HEK293 (cell line): ENCODE data around the gene FGF19.
"Not testable (repeated sequence)": the region's sequence is repeated elsewhere in the genome, so short reads cannot be mapped to it uniquely, and the experiment has no call there.

Source experiments
- CTCF ChIA-PET: fragments of 350-600 bp; formaldehyde crosslinking; extraction: SDS; loops from one replicate; lab custom pipeline; 2021; ENCODE audit warnings: antibody characterized with exemption; lab: Yijun Ruan, JAX
- POLR2A ChIA-PET: fragments of 300-600 bp; formaldehyde crosslinking; extraction: SDS; loops from one replicate; lab custom pipeline; 2020; ENCODE audit warnings: antibody characterized with exemption, inconsistent platforms; lab: Yijun Ruan, JAX
- H3K27ac ChIP-seq: fragments of 200-500 bp; sonication (Bioruptor generic); 2 replicates; pipeline ENCODE4 v1.5.1; 2014; ENCODE audit warnings: low read depth, low read length, control low read depth, inconsistent platforms; ENCODE audit errors: extremely low read depth
- H3K36me3 ChIP-seq, 2 experiments: fragments of 200-500 bp in 1 of 2; sonication (Bioruptor generic) in 1 of 2; 1 replicate in 1 of 2; 2 replicates in 1 of 2; pipeline ENCODE4 v1.5.1; 2014 to 2017; ENCODE audit warnings: inconsistent platforms in 2 of 2, low read length in 2 of 2; ENCODE audit not compliant: control insufficient read depth in 2 of 2, insufficient read depth in 1 of 2
- H3K4me1 ChIP-seq: fragments of 200-500 bp; sonication (Bioruptor generic); 2 replicates; pipeline ENCODE4 v1.5.1; 2014; ENCODE audit warnings: mild to moderate bottlenecking, low read length, inconsistent platforms; ENCODE audit not compliant: control insufficient read depth, insufficient read depth
- H3K4me3 ChIP-seq: 2 replicates; pipeline ENCODE4 v1.5.1; 2011; ENCODE audit warnings: low read depth, mild to moderate bottlenecking, control low read depth, low read length, moderate library complexity
- H3K9me3 ChIP-seq: fragments of 200-500 bp; sonication (Bioruptor generic); 2 replicates; pipeline ENCODE4 v1.5.1; 2014; ENCODE audit warnings: low read depth, low read length, inconsistent platforms; ENCODE audit not compliant: control insufficient read depth, insufficient read depth
- BCL11A ChIP-seq: fragments of 450-650 bp; formaldehyde crosslinking; IDR thresholded peaks from 2 replicates; pipeline ENCODE4 v1.5.1; 2016; ENCODE audit warnings: low read depth, missing biosample characterization, missing genetic modification characterization
- FEZF1 ChIP-seq: fragments of 450-650 bp; formaldehyde crosslinking; IDR thresholded peaks from 2 replicates; pipeline ENCODE4 v1.5.1; 2016; ENCODE audit warnings: missing biosample characterization, missing genetic modification characterization
- GLIS1 ChIP-seq: fragments of 450-650 bp; formaldehyde crosslinking; IDR thresholded peaks from 2 replicates; pipeline ENCODE4 v1.5.1; 2016; ENCODE audit warnings: missing biosample characterization, missing genetic modification characterization
- KLF1 ChIP-seq: fragments of 450-650 bp; formaldehyde crosslinking; IDR thresholded peaks from 2 replicates; pipeline ENCODE4 v1.5.1; 2016; ENCODE audit warnings: missing biosample characterization, missing genetic modification characterization
- KLF17 ChIP-seq: fragments of 450-650 bp; formaldehyde crosslinking; IDR thresholded peaks from 2 replicates; pipeline ENCODE4 v1.5.1; 2016; ENCODE audit warnings: missing biosample characterization, missing genetic modification characterization
- KLF9 ChIP-seq: fragments of 450-650 bp; formaldehyde crosslinking; IDR thresholded peaks from 2 replicates; pipeline ENCODE4 v1.5.1; 2016; ENCODE audit warnings: missing biosample characterization, missing genetic modification characterization, low read depth
- MZF1 ChIP-seq: fragments of 450-650 bp; formaldehyde crosslinking; IDR thresholded peaks from 2 replicates; pipeline ENCODE4 v1.5.1; 2017; ENCODE audit warnings: missing biosample characterization, missing genetic modification characterization, borderline replicate concordance
- PRDM1 ChIP-seq: fragments of 450-650 bp; formaldehyde crosslinking; IDR thresholded peaks from 2 replicates; pipeline ENCODE4; 2016; ENCODE audit warnings: missing biosample characterization, missing genetic modification characterization
- TRIM28 ChIP-seq: IDR thresholded peaks from 2 replicates; pipeline ENCODE4 v1.6.1; 2011; ENCODE audit warnings: low read length, control low read depth, borderline replicate concordance
- WT1 ChIP-seq: fragments of 450-650 bp; formaldehyde crosslinking; IDR thresholded peaks from 2 replicates; pipeline ENCODE4 v1.5.1; 2016; ENCODE audit warnings: missing biosample characterization, missing genetic modification characterization
- ZBTB10 ChIP-seq: fragments of 450-650 bp; formaldehyde crosslinking; IDR thresholded peaks from 2 replicates; pipeline ENCODE4 v1.5.1; 2016; ENCODE audit warnings: missing biosample characterization, missing genetic modification characterization
- ZBTB48 ChIP-seq: fragments of 450-650 bp; formaldehyde crosslinking; IDR thresholded peaks from 2 replicates; pipeline ENCODE4 v1.5.1; 2016; ENCODE audit warnings: missing biosample characterization, missing genetic modification characterization
- ZIC2 ChIP-seq: fragments of 450-650 bp; formaldehyde crosslinking; IDR thresholded peaks from 2 replicates; pipeline ENCODE4 v1.5.1; 2016; ENCODE audit warnings: missing biosample characterization, missing genetic modification characterization
- ZNF155 ChIP-seq: fragments of 450-650 bp; formaldehyde crosslinking; IDR thresholded peaks from 2 replicates; pipeline ENCODE4 v1.5.1; 2016; ENCODE audit warnings: missing biosample characterization, missing genetic modification characterization
- ZNF175 ChIP-seq: fragments of 450-650 bp; formaldehyde crosslinking; IDR thresholded peaks from 2 replicates; pipeline ENCODE4 v1.5.1; 2016; ENCODE audit warnings: missing biosample characterization, missing genetic modification characterization
- ZNF239 ChIP-seq: fragments of 450-650 bp; formaldehyde crosslinking; IDR thresholded peaks from 2 replicates; pipeline ENCODE4 v1.5.1; 2016; ENCODE audit warnings: missing biosample characterization, missing genetic modification characterization
- ZNF398 ChIP-seq: fragments of 450-650 bp; formaldehyde crosslinking; IDR thresholded peaks from 2 replicates; pipeline ENCODE4 v1.5.1; 2017; ENCODE audit warnings: missing biosample characterization, missing genetic modification characterization
- ZNF426 ChIP-seq: fragments of 450-650 bp; formaldehyde crosslinking; IDR thresholded peaks from 2 replicates; pipeline ENCODE4 v1.5.1; 2017; ENCODE audit warnings: missing biosample characterization, missing genetic modification characterization, mild to moderate bottlenecking, inconsistent platforms, moderate library complexity
- ZNF571 ChIP-seq: fragments of 450-650 bp; formaldehyde crosslinking; IDR thresholded peaks from 2 replicates; pipeline ENCODE4 v1.5.0; 2017; ENCODE audit warnings: missing biosample characterization, missing genetic modification characterization
- ZNF610 ChIP-seq: fragments of 450-650 bp; formaldehyde crosslinking; IDR thresholded peaks from 2 replicates; pipeline ENCODE4 v1.5.1; 2016; ENCODE audit warnings: missing biosample characterization, missing genetic modification characterization, borderline replicate concordance
- ZNF629 ChIP-seq: fragments of 450-650 bp; formaldehyde crosslinking; IDR thresholded peaks from 2 replicates; pipeline ENCODE4 v1.5.1; 2017; ENCODE audit warnings: missing biosample characterization, missing genetic modification characterization
- ZSCAN16 ChIP-seq: fragments of 450-650 bp; formaldehyde crosslinking; IDR thresholded peaks from 2 replicates; pipeline ENCODE4 v1.5.1; 2016; ENCODE audit warnings: missing biosample characterization, missing genetic modification characterization
- ZSCAN23 ChIP-seq: fragments of 450-650 bp; formaldehyde crosslinking; IDR thresholded peaks from 2 replicates; pipeline ENCODE4 v1.5.1; 2016; ENCODE audit warnings: missing biosample characterization, missing genetic modification characterization
- ZXDB ChIP-seq: fragments of 450-650 bp; formaldehyde crosslinking; IDR thresholded peaks from 2 replicates; pipeline ENCODE4 v1.5.1; 2016; ENCODE audit warnings: missing biosample characterization, missing genetic modification characterization

FGF19 gene

GRCh38 chr11:69696749-69697468 lies 6.9 kb downstream of the FGF19 start:
- Histone ChIP-seq H3K4me1 (0 out of 2 replicates have a peak, but pooled peaks cover 4% of the 10 kb centered on the region), H3K9me3 (no peaks in the 10 kb centered on the region), H3K36me3 (no peaks in the 10 kb centered on the region), H3K27ac (no peak overlapping the region), H3K4me3 (no peak overlapping the region)
- TF ChIP-seq FEZF1 (peak; percentile 45), ZNF610 (tag by site-specific recombination) (no peak), ZBTB48 (tag by site-specific recombination) (peak; percentile 40; the same call in 1 of the 2 replicates), ZNF398 (peak; percentile 32; the same call in 1 of the 2 replicates), KLF9 (no peak), ZNF629 (tag by site-specific recombination) (no peak), GLIS1 (tag by site-specific recombination) (peak; percentile 76), KLF17 (peak; percentile 42; the same call in 1 of the 2 replicates), BCL11A (tag by site-specific recombination) (no peak), ZXDB (tag by site-specific recombination) (no peak), WT1 (tag by site-specific recombination) (peak; percentile 48; the same call in 1 of the 2 replicates)
- ChIA-PET POLR2A (no interaction called here), CTCF (interaction anchor here (0.6 to 0.7 kb wide), 4 partner anchors 7 to 193 kb away, joined by 3 to 4 read pairs (median 4); no protein-coding TSS in a partner anchor)

- not testable (repeated sequence) for H3K36me3 ChIP-seq, H3K4me1 ChIP-seq, H3K27ac ChIP-seq, H3K4me3 ChIP-seq, H3K9me3 ChIP-seq
- POLR2A ChIA-PET = interaction anchor here (0.9 kb wide), 1 partner anchor 10 kb away, joined by 4 read pairs; no protein-coding TSS in a partner anchor
- CTCF ChIA-PET = interaction anchor here (0.6 to 0.7 kb wide), 4 partner anchors 9 to 194 kb away, joined by 3 to 4 read pairs (median 3); no protein-coding TSS in a partner anchor
- TF ChIP-seq KLF1 = peak; percentile 84
- 0 out of 2 replicates have a peak, but pooled peaks have one; percentile 25 for TF ChIP-seq ZIC2
- TF ChIP-seq GLIS1 (tag by site-specific recombination) = peak; percentile 72
Observed at GRCh38 chr11:69695995-69696394, 7.8 kb downstream of the FGF19 start.

GRCh38 chr11:69695581-69695980 lies 8.2 kb downstream of the FGF19 start:
- CTCF ChIA-PET = interaction anchor here (0.7 to 0.8 kb wide), 2 partner anchors 9 to 12 kb away, joined by 3 to 4 read pairs; no protein-coding TSS in a partner anchor

More at GRCh38 chr11:69695581-69695980, 8.2 kb downstream of the FGF19 start:
- no peak overlapping the region for H3K4me3 ChIP-seq
- no peaks in the 10 kb centered on the region for H3K36me3 ChIP-seq
- H3K9me3 ChIP-seq = no peaks in the 10 kb centered on the region
- no peak overlapping the region for H3K27ac ChIP-seq
- POLR2A ChIA-PET = interaction anchor here (0.9 kb wide), 1 partner anchor 10 kb away, joined by 4 read pairs; no protein-coding TSS in a partner anchor
- TF ChIP-seq MZF1 = no peak
- no peak for TF ChIP-seq ZNF239 (tag by site-specific recombination)
- TF ChIP-seq ZNF571 (tag by site-specific recombination) = no peak
- no peak for TF ChIP-seq PRDM1 (tag by site-specific recombination)
- TF ChIP-seq ZBTB10 (tag by site-specific recombination) = no peak
- TF ChIP-seq ZSCAN23 (tag by site-specific recombination) = no peak
- no peak for TF ChIP-seq ZNF175 (tag by site-specific recombination)
- no peak for TF ChIP-seq ZNF426 (tag by site-specific recombination)
- TF ChIP-seq TRIM28 = no peak
- no peak for TF ChIP-seq ZNF155 (tag by site-specific recombination)
- TF ChIP-seq ZSCAN16 (tag by site-specific recombination) = no peak
- 0 out of 2 replicates have a peak, but pooled peaks cover under 1% of the 10 kb centered on the region for H3K4me1 ChIP-seq
